ENCODE measurements around the gene FAM200C.
"Not testable (repeated sequence)": the region's sequence is repeated elsewhere in the genome, so short reads cannot be mapped to it uniquely, and the experiment has no call there.

DNA sequence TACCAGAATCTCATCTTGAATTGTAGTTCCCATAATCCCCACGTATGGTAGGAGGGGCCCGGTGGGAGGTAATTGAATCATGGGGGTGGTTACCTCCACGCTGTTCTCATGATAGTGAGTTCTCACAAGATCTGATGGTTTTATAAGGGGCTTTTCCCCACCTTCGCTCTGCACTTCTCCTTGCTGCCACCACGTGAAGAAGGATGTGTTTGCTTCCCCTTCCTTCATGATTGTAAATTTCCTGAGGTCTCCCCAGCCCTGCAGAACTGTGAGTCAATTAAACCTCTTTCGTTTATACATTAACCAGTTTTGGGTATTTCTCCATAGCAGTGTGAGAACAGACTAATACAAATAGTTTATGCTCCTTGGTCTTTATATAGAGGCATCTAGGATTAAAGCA, 36.8 kb upstream of the FAM200C start:
- TF ChIP-seq, protein P1, sequence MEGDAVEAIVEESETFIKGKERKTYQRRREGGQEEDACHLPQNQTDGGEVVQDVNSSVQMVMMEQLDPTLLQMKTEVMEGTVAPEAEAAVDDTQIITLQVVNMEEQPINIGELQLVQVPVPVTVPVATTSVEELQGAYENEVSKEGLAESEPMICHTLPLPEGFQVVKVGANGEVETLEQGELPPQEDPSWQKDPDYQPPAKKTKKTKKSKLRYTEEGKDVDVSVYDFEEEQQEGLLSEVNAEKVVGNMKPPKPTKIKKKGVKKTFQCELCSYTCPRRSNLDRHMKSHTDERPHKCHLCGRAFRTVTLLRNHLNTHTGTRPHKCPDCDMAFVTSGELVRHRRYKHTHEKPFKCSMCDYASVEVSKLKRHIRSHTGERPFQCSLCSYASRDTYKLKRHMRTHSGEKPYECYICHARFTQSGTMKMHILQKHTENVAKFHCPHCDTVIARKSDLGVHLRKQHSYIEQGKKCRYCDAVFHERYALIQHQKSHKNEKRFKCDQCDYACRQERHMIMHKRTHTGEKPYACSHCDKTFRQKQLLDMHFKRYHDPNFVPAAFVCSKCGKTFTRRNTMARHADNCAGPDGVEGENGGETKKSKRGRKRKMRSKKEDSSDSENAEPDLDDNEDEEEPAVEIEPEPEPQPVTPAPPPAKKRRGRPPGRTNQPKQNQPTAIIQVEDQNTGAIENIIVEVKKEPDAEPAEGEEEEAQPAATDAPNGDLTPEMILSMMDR (IDR thresholded peaks at IDR 0.05) = not testable (repeated sequence)
- TF ChIP-seq EZH2 (IDR thresholded peaks at IDR 0.05; ENCODE audit: borderline replicate concordance, insufficient read depth, low read depth, low read length, poor library complexity, severe bottlenecking) = not testable (repeated sequence)

Measured in B cell (primary cell).